ENCODE results near the gene DLGAP1. TPM values are rescaled to one million over a fixed set of nuclear protein-coding genes. Genes with fewer than 3 reads are reported as not detected.

DLGAP1 gene
- total and polyA plus RNA-seq, 2 of the 8 experiments (the other 6 are each of a cell fraction or from before 2014, with no cell fraction given): 11.8 to 16.9 TPM

GRCh38 chr18:3653263-3653850 is 801.8 kb downstream of the DLGAP1 start (continued):
- TF ChIP-seq SP2 (IDR thresholded peaks at IDR 0.05; ENCODE audit: low read length): no peak
- TF ChIP-seq RBBP5 (IDR thresholded peaks at IDR 0.05; ENCODE audit: borderline replicate concordance, low read depth, low read length): no peak
- TF ChIP-seq EGR1 (IDR thresholded peaks at IDR 0.05; ENCODE audit: borderline replicate concordance, low read depth, low read length): no peak
- no peak for TF ChIP-seq KDM5A (IDR thresholded peaks at IDR 0.05; ENCODE audit: low read length)
- no peak for TF ChIP-seq FOSL1 (IDR thresholded peaks at IDR 0.05; ENCODE audit: insufficient read depth, low read depth, low read length)
- no peak for TF ChIP-seq EP300 (IDR thresholded peaks at IDR 0.05; ENCODE audit: borderline replicate concordance in 1 of 2, low read depth in 2 of 2, low read length in 2 of 2)
- no peak for TF ChIP-seq RFX5 (IDR thresholded peaks at IDR 0.05; ENCODE audit: borderline replicate concordance, low read depth, low read length)
- no peak for TF ChIP-seq BACH1 (IDR thresholded peaks at IDR 0.05; ENCODE audit: low read length)
